Activated CD8-positive, alpha-beta memory T cell treated with anti-CD3 and anti-CD28 coated beads for 24 hours (primary cell): ENCODE results near the gene SLC25A46.
"Not testable (repeated sequence)": the region's sequence is repeated elsewhere in the genome, so short reads cannot be mapped to it uniquely, and the experiment has no call there.

ENCODE experiments used
- DNase-seq: peaks from one replicate; pipeline ENCODE4 v3.0.0-alpha.2; 2020

Gene SLC25A46

DNA sequence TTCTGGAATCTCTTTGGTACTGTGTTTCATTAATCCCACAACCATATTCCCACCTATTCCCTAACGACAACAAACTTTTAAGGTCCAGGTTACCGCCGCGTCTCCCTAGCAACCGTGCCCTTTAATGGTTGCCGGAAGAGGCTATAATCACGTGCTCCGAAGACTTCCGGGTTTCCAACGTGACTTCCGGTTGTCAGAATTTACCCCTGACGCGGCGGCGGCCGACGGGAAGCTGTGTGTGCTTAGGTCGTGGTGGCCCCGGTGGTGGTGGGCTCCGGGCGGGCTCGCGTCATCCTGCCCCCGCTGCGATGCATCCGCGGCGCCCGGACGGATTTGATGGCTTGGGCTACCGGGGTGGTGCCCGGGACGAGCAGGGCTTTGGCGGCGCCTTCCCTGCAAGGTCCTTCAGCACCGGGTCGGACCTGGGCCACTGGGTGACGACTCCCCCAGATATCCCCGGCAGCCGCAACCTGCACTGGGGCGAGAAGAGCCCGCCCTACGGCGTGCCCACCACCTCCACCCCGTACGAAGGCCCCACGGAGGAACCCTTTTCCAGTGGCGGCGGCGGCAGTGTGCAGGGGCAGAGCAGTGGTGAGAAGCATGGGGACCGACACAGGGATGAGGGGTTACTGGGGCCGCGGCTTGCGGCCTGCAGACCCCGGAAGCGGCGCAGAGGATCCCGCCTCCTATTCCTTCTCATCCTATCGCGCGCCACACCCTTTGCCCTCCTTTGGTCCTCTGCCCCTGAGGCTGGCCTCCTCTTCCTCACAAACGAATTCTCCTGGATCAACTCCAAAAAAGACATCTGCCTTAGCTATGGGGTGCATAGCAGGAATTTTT, at the start of gene SLC25A46:
SLC25A46 (plus strand) TSS at position 196 of the 840 bp plus-strand sequence; CDS start at position 309, 113 bp downstream.
- DNase-seq, result peak; percentile 94

GRCh38 chr5:110690587-110690986, 48.2 kb upstream of the SLC25A46 start:
- not testable (repeated sequence) for DNase-seq

DNA sequence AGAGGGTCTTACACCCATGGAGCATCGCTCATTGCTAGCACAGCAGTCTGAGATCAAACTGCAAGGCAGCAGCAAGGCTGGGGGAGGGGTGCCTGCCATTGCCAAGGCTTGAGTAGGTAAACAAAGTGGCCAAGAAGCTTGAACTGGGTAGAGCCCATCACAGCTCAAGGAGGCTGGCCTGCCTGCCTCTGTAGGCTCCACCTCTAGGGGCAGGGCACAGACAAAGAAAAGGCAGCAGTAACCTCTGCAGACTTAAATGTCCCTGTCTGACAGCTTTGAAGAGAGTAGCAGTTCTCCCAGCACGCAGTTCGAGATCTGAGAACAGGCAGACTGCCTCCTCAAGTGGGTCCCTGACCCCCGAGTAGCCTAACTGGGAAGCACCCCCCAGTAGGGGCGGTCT, 46.1 kb upstream of the SLC25A46 start:
- not testable (repeated sequence) for DNase-seq

DNA sequence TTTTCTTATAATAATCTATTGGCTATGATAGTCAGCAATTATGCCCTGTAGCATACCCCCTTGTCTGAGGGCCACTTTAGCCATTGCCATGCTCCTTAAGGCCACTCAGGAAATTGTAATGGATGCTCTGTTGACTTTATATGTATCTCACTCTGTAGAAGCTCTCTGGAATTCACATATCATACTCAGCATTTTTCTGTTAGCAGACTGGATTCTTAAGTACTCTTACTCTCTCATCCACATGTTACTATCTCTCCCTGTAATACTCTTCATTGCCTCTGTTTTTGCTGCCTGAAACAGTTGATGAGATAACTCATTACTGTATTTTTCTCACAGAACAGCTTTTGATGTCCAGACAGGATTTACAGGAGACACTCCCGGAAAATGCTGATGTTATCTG, 36.5 kb upstream of the SLC25A46 start:
- no peak for DNase-seq

DNA sequence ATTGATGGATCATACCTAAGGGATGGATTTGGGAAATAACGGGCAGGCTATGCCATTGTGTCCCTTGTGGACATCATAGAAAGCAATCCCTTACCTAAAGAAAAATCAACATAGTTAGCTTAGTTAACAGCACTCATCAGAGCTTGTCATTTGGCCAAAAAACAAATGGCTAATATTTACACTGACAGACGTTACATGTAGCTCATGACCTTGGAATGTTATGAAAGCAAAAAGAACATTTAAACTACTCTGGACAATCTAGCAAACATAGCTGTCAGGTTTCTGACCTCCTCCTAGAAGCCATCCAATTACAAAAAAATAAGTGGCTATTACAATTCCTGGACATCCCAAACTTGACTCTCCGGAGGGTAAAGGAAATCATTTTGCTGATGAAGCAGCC, 36.1 kb upstream of the SLC25A46 start:
- DNase-seq, result no peak

GRCh38 chr5:110703481-110703880, 35.3 kb upstream of the SLC25A46 start:
- DNase-seq, result no peak

DNA sequence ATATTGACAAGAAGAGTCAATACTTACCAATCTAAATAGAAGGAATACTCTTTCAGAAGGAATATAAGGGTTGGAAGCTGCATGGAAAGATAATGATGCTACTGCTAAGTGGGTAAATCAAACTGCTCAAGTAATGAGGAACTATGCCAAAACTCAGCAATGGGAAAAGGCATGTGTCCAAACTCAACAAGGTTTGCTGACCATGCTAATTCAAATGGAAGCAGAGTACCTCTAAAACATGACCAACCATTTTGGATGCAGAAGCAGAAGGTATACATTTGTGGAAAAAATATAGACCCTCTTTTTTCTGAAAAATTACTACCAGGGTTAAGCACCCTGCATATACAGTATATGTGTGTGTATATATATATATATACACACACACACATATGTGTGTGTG, 33.5 kb upstream of the SLC25A46 start:
- no peak for DNase-seq

GRCh38 chr5:110707260-110707844, 31.5 kb upstream of the SLC25A46 start:
- DNase-seq, result no peak

GRCh38 chr5:110716247-110717245, 22.3 kb upstream of the SLC25A46 start:
- DNase-seq, result no peak

- no peak for DNase-seq
These were observed 20.5 kb upstream of the SLC25A46 start for GRCh38 chr5:110718311-110718710.

GRCh38 chr5:110726249-110727024, 12.4 kb upstream of the SLC25A46 start, which contains the start of gene TMEM232:
Gene TMEM232 (minus strand): TSS chr5:110726671. CDS start chr5:110667352, 59,319 bp downstream.
- peak; percentile 80 for DNase-seq

DNA sequence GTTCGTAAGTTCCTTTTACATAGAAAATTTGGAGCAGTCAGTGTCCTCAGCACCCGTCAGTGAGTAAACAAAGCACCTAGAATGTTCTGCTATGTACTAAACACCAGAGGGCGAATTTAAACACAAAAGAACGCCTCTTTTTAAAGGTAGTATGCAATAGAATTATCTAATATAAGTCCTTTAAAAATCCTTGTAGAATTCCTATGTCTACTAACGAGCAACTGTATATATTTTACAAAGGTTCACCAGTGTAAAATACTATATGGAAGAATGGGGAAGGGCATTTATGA, 11.8 kb upstream of the SLC25A46 start:
- DNase-seq, result no peak

DNA sequence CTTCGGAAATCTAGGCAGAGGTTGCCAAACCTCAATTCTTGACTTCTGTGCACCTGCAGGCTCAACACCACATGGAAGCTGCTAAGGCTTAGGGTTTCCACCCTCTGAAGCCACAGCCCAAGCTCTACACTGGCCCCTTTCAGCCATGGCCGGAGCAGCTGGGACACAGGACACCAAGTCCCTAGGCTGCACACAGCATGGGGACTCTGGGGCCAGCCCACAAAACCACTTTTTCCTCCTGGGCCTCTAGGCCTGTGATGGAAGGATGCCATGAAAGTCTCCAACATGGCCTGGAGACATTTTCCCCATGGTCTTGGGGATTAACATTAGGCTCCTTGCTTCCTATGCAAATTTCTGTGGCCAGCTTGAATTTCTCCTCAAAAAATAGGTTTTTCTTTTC, 7.3 kb upstream of the SLC25A46 start:
- not testable (repeated sequence) for DNase-seq

DNA sequence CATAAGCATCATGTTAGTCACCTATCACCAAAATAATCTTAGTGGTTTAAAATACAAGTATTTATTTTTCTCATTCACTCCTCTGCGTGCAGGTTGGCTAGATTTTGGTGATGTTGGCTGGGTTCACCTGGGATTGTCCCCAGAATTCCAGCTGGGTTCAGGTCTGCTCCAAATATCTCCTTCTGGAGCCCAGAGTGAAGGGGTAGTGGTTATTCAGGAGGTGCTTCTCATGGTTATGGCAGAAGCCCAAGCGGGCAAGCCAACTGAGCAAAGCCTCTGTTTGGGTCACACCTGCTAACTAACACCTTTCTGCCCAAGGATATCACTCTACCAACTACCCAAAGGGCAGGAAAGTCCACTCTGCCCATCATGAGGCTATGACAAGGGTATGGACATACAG, 4.7 kb upstream of the SLC25A46 start:
- no peak for DNase-seq

DNA sequence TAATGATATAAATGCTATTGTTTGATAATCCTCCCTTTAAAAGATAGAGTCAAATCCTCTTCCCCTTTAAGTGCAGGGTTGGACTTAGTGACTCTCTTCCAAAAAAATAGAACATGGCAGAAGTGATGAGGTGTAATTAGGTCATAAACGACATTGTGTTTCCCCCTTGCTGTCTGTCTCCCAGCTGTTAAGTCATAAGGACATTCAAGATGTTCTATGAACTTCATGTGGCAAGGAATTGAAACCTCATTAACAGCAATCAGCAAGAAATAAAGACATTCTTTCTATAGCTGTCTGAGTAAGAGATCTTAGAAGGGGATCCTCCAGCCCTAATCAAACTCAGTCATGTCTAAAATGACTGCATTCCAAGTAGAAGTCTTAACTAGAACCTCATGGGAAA, 3.3 kb upstream of the SLC25A46 start:
- no peak for DNase-seq

DNA sequence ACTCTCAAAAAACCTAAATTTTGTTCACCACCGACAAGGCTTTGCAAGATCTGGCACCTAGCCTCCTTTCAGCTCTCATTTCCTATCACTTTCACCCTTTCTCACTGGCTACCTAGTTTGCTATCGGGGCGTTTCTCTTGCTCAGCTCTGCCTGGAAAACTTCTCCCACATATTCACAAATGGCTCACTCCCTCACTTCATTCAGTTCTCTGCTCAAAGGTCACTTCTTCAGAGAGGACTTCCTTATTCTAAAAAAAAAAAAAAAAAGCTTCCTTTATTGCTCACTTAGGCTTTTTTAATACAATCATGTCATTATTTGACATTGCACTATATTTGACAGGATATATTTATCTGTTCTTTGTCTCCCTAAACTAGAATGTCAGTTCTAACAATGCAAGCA, 2.1 kb upstream of the SLC25A46 start:
- DNase-seq, result no peak

GRCh38 chr5:110738503-110738811, 350 bp upstream of the SLC25A46 start:
- no peak for DNase-seq

DNA sequence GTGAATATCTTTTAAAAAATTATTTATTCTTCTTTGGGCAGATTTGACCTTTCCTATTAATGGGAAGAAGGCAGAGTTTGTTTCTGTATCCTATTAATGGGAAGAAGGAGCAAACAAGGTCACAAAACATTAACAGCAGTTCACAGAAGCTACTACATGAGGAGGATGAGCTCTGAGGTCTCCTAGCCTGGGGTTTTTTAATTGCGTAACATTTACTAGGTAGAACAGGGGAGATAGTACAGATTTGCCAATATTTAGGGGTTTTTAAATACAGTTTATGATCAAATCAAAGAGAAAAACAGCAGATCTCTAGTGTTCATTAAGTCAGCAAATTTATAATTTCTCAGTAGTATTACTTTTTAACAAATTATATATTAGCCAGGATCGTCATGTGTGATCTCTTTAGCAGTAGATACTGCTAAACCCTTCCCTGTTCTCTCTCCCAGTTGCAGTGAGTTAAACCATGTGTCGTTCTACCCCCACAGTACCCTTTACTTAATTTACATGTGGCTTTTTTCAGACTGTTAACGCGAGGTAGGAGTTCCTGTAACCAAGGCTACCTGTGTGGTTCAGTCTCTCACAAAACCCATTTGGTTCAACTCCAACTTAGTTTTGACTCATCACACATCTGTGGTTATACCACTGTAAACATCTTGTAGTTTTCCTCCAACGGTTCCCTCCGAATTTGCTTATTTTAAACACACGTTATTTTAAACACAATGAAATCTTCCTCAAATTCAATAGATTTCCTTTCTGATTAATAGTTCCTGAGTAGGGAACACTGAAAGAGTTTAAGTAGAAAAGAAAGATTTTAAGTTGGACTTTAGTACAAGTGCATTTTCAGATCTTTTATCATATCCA, 13.3 kb downstream of the SLC25A46 start:
- no peak for DNase-seq

DNA sequence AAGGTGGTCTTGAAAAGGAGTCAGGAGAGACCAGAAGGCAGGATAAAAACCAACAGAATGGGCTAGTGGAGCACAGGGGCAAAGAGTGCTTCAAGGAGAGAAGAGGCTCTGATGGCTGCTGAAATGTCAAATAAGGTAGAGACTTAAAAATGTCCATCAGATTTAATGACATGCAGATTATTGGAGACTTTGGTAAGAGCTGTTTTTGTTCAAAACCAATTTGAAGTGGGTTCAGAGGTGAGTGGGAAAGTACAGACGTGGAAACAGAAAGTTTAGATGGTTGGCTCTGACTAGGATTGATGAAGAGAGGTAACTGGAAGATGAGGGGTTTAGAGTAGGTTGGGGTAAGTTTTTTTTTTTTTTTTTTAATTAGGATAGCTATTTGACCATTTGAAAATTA, 14.1 kb downstream of the SLC25A46 start:
- no peak for DNase-seq

DNA sequence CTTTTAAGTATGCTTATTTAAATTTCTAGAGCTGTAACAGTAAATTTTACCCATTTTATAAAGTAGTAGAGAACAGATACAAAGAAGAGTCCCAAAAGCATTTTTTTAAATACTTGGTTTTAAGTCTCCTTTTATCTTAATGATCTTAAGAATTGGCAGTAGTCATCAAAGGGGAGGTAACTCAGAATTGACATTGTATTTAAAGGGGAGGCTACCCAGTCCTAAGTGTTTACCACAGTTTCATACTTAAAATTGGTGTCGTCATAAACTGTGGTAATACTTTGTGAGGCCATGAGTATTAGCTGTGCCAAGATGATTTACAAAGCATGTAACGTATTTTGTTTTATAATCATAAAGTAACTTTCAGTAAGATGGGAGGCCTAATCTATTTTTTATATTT, 14.8 kb downstream of the SLC25A46 start:
- no peak for DNase-seq

- no peak for DNase-seq
These were observed 15.4 kb downstream of the SLC25A46 start for GRCh38 chr5:110754181-110754580.
